NCI-H146 treated with DMSO at 0.1 percent for 48 hours (cell line): ENCODE measurements around the gene RUVBL1.
A peak's percentile ranks its signal among the peaks of the same experiment; 100 is the strongest.
"Not testable (repeated sequence)": the region's sequence is repeated elsewhere in the genome, so short reads cannot be mapped to it uniquely, and the experiment has no call there.

Experiments used
- DNase-seq: peaks from one replicate; lab custom pipeline; 2025; ENCODE audit not compliant: unreplicated experiment; lab: John Stamatoyannopoulos, UW

RUVBL1 gene

DNA sequence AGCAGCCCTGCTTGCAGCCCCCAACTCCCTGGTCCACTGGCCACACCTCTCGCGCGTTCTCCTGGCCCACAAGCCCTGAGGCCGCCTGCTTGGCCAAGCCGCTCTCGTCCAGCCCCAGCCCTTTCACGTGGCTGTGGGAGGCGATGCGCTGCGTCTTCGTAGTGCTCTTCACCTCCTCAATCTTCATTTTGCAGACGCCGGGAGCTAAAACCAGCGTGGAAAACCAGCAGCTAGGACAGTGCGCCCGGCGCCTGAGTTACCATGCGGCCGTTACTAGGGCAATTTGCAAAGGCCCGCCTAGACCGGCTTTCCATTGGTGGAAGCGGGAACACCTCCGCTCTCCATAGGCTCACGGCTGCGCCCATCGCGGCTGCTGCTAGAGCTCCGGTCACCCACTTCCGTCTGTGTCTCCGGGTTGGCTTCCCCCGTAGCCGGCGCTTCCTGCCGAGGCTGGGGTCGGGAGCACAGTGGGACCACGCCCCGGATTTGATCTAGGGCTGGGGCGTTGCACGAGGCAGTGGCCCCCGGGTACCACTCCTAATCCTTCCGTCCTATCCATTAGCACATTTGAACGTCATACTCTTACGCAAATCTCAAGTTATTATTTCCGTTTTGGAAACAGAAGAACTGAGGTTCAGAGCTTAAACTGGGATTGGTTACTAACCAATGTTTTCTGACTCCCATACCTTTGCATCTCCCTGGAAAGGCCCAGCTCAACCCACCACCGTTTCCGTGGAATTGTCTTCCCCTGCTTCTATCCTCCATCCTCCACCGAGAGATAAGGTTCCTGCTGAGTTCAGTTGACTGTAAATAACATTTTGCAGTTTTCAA lies at the start of gene RUVBL1:
Gene RUVBL1 (minus strand): TSS at position 275 of the 831 bp plus-strand sequence. CDS start 88 bp downstream, at position 187.
- peak; percentile 100 for DNase-seq

DNA sequence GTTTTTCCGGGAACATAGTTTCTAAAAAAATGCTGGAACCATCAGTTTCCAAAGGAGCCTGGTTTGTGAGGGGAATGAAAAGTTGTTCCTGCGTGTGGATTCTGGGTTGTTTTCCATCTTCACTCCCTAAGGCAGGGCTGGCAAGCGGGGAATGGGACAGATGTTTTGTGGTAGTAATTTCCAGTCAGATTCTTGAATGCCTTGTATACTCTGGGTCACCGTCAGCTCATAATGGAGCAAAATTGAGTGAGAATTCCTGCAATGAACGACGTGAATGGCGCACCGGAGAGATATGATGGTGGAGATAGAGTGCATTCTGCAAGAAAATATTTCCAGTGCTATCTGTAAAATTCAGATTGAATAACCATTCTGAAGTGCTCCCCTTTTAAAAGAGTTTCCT lies 49.6 kb upstream of the RUVBL1 start:
- no peak for DNase-seq

DNA sequence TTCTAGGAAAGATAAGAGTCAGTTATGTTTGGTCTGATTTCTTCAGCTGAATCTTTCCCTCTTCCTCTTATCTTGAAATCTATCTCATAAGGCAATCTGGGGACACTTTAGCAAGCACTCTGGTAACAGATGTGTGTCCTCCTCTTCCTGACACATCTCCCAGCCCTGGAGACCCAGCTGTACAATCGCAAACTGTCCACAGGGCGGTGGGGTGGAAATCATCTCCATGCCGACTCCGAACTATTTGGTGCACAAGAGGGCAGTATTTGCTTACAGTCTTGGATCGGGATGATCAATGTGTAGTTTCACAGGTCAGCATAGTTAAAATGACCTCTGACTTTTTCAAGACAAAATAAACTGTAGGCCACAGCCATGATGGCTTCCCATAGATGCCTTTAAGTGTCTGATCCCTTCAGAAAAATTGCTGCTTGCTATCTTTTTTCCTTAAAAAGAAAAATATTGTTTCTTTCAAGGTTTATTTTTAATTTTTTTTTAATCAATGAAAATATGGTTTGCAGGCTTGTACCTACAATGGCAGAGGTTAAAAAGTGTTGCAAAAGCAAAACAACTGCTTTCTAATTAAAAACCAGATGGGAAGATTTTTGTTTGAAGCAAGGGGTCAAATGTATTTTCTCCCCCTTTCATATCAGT lies 47.4 kb upstream of the RUVBL1 start:
- DNase-seq: peak; percentile 76

DNA sequence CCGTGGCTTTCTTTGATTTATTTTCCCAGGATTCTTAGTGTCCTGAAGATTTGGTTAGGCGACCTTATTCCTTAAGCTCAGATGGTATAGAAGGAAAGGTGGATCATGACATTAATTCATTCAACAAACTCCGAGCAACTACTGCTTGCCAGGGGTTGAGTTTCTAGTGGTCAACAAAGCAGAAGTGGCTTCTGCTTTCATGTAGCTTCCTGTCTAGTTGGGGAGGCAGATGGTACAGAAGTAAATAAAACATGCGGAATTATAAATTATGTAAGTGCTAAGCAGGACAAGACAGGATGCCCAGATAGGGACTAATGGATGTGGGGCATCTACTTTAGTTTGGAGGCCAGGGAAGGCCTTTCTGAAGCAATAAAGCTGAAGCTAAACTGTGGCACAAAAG lies 45.2 kb upstream of the RUVBL1 start:
- DNase-seq: no peak

DNA sequence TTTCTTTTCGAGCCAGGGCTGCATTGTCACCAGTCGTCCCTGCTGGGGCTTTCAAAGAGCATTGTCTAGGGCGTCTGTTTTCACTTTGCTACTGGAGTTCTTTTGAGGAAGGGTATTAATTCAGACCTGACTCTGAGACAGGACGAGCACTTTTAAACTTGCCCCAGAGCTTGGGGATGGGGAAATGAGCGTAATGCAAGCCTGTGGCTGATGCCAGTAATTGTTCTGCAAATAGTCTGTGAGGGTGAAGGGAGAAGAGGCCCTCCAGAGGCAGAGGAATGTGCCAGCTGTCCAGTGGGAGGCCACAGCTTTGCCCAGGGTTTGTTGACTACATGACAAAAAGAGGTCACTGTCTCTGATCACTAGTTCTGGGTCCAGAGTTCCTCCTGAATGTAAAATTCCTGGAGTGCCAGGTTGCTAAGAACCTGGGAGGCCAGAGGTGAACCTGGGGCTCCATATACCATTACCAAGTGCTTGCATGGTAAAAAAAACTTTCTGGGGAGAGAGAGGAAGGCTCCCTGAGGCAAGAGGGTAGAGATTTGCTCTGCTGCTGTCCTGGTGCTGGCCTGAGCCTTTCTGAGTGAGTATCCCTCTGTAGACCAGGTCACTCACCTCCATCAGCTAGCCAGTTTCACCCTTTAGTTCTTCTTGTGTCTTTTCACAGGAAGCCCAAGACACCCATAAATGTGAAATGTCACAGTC lies 44.5 kb upstream of the RUVBL1 start:
- DNase-seq: no peak

DNA sequence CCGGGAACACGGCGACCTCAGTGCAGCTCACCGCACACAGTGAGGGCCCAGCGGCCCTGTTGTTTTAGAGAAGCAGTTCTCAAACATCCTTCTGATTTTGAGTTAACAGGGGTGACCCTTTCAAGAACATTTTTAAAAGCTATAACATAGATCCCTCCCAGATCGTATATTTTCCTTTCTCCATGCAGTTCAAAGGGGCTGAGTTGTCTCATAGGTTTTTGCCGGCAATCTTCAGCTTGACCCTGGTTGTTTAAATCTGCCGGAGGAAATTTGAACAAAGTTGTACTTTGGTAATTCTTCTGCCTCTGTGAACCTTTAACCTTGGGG lies 44.0 kb upstream of the RUVBL1 start:
- DNase-seq: no peak

DNA sequence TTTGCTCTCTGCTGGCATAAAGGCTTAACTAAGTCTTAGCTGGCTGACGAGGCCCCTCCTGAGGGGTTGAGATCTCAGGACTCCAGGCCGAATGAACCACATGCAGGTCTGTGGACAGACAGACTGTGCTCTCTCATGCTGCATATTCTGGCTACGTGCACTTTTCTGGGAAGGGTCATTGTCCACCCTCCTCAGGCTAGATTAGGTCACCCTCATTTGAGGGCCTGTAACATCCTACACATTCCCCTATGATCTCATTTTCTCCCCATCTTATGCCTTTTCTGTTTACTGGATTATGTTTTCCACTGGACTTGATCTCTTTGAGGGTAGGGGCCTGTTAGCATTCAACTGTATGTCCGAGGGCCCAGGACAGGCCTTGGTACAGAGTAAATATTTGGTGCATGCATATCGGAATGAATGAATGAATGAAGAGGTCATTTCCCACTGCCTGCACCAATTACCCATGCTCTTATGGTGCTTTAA lies 43.4 kb upstream of the RUVBL1 start:
- DNase-seq: no peak

DNA sequence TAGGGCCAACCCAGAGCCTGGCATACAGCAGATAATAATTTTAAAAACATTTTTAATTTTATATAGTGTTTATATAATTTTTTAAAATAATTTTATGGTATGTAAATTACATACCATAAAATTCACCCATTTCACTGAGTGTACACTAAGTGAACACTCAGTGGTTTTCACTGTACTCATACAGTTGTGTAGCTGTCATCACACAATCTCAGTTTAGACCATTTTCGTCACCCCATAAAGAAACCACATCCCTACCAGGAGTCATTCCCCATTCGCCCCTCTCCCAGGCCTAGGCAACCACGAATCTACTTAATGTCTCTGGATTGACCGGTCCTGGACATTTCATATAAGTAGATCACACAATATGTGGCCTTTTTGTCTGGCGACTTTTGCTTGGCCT lies 39.8 kb upstream of the RUVBL1 start:
- DNase-seq: no peak

DNA sequence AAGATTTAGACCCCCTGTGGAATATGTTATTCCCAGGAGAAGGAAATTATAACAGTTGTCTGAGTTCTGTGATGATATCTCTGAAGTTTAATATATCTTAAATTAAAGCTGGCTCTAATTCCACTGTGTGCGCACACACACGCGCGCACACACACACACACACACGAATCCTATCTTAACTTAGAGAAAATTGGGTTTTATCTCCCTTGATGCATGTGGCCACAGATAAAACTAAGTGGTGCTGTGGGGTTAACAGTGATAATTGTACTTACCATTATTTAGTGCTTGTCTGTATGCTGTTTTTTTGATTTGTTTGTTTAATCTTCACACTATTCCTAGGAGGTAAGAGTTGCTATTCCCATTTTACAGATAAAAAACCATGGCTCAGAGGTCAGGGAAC lies 37.0 kb upstream of the RUVBL1 start:
- no peak for DNase-seq

DNA sequence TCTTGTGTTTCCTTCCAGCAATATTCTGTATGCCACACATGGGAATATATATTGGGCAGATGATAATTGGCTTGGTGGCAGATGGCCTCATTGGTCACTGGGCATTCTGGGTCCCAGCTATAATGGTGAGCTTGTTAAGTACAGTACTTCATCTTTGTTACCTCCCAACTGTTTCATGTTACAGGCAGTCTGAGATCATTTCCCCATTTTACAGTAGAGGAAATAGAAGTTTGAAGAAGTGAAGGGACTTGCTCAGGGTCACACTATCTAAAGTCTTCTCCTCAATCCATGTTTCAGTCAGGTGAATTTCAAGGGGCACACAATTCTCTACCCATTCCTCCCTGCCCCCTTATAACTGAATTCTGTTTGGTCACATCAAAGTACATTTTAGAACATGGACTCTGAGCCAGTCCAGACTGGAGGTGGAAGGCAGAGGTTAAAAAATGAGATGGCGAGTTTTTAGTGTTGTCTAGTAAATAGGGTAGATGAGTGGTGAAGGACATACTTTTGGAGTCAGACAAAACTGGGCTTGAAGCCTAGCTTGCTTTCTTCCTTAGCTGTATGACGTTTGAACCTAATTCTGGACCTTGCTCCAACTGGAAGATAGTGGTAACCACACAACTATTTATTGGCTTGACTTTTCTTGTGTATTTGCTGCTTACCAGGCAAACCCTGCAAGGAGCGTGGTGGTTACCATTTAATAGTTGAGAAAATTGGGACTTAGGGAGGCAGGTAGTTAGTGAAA lies 32.2 kb upstream of the RUVBL1 start:
- no peak for DNase-seq

DNA sequence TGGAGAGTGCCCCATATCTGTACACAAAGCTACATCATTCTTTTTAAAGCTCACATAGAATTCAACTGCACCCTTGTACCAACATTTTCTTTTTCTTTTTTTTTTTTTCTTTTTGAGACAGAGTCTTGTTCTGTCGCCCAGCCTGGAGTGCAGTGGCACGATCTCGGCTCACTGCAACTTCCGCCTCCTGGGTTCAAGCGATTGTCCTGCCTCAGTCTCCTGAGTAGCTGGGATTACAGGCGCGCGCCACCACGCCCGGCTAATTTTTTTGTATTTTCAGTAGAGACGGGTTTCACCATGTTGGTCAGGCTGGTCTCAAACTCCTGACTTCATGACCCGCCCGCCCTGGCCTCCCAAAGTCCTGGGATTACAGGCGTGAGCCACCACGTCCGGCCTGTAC lies 30.7 kb upstream of the RUVBL1 start:
- not testable (repeated sequence) for DNase-seq

DNA sequence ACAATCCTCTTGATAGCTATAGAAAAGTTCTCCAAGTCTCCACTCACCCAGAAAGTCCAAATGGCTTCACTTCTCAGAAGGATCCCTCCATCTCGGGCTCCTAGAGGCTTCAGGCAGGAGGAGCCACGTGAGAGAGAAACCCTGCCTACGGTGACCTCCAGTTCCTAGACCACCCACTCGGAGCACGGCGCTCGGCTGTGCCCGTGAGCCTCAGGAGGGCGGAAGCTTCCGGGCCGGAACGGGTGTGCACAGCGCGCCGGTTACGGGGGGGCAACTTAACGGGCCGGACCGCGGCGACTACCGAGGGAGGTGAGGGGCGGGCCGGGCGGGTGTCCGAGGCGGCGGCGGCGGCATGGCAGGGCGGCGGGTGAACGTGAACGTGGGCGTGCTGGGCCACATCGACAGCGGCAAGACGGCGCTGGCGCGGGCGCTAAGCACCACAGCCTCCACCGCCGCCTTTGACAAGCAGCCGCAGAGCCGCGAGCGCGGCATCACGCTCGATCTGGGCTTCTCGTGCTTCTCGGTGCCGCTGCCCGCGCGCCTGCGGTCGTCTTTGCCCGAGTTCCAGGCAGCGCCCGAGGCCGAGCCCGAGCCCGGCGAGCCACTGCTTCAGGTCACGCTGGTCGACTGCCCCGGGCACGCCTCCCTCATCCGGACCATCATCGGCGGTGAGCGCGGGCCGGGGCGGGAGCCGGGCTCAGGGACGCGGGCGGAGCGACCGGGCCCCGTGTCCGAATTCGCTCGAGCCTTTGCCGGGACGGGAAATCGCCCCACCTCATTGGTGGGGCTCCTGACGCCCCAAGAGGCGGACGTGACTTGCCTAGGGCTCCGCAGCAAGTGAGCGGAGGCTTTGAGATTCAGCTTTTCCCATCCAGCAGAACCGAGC lies 29.8 kb upstream of the RUVBL1 start, which contains the start of gene EEFSEC:
Gene EEFSEC (plus strand): TSS at position 326 of the 886 bp plus-strand sequence. CDS start 27 bp downstream, at position 353.
- peak; percentile 93 for DNase-seq

DNA sequence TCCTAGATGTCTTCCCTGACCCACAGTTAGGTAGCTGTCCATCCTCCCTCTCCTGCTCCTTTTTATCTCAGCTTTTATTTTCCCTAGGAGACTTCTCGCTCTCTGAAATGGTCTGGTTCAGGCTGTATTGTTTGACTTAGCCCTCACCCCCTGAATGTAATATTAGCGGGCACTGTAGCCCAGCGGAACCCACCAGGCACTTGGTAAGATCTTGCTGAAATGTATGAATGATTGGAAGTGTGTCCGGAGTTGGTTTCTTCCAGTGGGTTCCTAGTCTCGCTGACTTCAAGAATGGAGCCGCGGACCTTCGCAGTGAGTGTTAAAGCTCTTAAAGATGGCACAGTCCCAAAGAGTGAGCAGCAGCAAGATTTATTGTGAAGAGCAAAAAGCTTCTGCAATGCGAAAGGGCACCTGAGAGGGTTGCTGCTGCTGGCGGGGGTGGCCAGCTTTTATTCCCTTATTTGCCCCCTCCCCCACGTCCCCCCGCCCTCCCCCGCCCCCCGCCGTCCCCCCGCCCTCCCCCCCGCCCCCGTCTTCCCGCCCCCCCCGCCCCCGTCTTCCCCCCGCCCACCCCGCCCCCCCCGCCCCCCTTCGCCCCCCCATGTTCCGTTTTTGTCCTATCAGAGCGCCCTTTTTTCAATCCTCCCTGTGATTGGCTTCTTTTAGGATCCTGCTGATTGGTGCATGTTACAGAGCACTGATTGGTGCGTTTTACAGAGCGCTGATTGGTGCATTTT lies 29.0 kb upstream of the RUVBL1 start:
- no peak for DNase-seq

DNA sequence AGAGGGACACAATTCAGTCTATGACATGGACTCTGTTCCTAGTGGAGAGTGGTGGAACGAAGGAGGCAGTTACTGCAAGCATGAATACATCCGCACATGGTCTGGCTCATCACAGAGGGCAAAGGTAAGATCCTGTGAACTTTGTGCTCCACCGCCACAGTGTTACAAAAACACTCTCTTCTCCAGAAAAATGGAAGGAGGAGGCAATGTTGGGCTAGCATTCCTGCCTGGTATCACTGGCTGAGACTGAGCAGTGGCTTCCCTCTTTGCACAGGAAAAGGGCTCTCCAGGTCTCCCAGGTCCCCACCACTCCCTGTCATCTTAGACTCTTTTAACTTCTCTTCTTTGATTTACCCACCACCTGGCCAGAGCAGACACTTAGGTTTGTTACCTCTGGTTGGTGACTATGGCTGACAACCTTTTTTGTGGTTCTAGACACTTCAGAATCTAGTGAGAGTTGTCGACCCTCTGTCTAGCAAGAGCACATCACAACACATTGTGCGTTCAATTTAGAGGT lies 28.2 kb upstream of the RUVBL1 start:
- DNase-seq: no peak

DNA sequence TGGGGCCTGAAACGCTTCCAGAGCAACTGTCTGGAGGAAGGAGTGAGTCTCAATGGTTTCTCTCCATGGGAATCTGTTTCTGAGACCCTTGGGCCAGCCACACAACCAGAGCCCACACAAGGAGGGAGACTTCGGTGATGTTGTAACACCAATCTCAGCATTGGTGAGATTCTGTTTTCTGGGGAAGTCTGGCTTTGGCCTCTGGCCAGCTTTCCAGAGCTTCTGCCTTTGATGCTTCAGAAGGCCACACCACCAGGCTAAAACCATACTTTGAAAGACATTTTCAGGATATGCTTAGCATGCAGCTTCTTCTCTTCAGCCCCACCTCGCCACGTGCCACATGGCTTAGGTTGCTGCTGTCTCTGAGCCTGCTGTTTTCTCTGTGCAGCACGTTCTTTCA lies 26.0 kb upstream of the RUVBL1 start:
- no peak for DNase-seq

DNA sequence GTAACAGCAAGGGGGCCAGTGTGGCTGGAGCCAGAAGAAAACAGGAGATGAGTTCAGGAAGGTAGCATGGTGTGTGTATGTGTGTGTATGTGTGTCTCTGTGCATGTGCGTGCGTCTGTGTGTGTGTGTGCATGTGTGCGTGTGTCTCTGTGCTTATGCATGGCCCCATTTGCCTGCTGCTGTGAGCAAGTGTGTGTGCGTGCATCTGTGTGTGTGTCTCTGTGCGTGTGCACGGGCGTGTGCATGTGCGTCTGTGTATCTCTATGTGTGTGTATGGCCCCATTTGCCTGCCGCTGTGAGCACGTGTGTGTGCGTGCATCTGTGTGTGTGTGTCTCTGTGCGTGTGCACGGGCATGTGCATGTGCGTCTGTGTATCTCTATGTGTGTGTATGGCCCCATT lies 22.6 kb upstream of the RUVBL1 start:
- DNase-seq: no peak

DNA sequence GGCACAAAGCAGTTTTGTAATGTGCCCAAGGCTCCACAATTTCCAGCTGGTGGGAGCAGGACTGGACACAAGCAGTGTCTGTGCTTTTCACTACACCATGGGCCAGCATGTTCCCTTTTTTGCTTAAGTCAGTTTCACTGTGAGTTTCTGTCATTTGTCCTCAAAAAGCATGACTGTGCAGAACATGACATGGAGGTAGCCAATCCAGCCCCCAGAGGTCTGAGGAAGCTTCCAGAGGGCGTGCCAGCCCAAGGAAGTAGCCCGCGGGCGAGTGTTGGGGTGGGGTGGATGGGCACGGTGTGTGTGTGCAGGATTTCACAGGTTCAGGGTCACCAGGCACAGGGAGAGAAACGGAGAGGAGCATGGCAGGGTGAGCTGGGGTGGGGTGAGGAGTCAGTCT lies 21.7 kb upstream of the RUVBL1 start:
- DNase-seq: no peak

DNA sequence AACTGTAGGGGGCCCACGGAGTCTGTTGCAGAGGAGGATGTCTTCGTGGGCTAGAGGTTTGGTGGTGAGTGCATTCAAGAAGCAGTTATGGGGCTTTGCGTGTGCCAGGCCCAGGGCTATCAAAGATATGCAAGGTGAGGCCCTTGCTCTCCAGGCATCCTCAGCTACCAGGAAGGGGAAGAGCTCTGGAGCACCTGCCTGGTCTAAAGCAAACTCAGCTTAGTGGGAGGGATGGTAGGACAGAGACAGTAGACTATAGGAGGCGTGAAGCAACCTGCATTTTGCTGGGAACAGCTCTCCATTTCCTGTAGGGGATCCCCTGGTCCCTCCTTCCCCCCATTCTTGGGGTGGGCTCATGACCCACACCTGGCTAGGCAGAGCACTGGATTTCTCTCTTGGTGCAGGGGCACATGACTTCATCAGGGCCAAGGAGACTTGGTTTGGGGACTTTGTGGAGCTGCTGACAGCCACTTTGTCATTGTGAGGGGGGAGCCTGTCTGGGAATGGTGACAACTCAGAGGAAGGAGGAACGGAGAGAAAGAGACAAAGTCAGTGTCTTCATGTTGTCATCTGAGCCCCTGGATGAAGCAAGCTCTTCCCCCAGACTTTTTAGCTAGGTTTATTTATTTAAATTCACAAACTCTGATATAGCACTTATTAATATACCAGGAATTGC lies 21.0 kb upstream of the RUVBL1 start:
- peak; percentile 55 for DNase-seq

DNA sequence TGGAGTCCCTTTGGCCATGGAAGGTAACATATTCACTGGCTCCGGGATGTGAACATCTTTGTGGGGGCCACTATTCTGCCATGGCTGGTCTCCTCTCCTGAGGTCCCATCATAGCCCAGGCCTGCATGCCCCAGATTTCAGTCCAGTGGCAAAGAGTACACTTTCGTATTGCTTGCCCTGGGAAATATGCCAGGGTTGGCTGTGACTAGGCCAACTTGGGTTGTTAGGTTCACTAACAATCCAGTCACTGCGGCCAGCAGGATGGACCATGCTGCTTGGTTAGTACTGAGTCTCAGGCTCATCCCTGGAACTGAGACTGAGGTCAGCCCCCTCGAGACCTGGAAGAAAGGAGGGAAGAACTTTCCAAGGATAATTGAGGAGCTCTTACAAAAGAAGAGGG lies 19.9 kb upstream of the RUVBL1 start:
- DNase-seq: no peak
